HepG2 (cell line): Measurements from ENCODE around the gene ACD. TPM values are rescaled to one million over a fixed set of nuclear protein-coding genes. Genes with fewer than 3 reads are reported as not detected.
A peak's percentile ranks its signal among the peaks of the same experiment; 100 is the strongest.

ENCODE experiments used
- DPF2 ChIP-seq: sonication (generic); formaldehyde crosslinking; IDR thresholded peaks from 2 replicates; pipeline ENCODE4 v1.4.0; 2020; ENCODE audit warnings: mild to moderate bottlenecking, low read depth, missing genetic modification reagents, borderline replicate concordance
- ETV5 ChIP-seq: IDR thresholded peaks from 2 replicates; pipeline ENCODE4 v1.6.1; 2018; ENCODE audit warnings: missing biosample characterization, missing genetic modification reagents, inconsistent platforms, borderline replicate concordance
- GATAD2A ChIP-seq: IDR thresholded peaks from 2 replicates; pipeline ENCODE4 v1.6.1; 2016
- JARID2 ChIP-seq: sonication (generic); formaldehyde crosslinking; IDR thresholded peaks from 2 replicates; pipeline ENCODE4 v1.8.1; 2023; ENCODE audit warnings: missing genetic modification reagents, inconsistent platforms; ENCODE audit not compliant: insufficient replicate concordance
- PHF20 ChIP-seq: sonication (generic); formaldehyde crosslinking; IDR thresholded peaks from 2 replicates; pipeline ENCODE4 v1.5.0; 2020; ENCODE audit warnings: mild to moderate bottlenecking, missing genetic modification reagents
- PLRG1 ChIP-seq: fragments of 450-650 bp; conservative IDR thresholded peaks from 2 replicates; pipeline ENCODE4 v1.6.1; 2016
- SMYD3 ChIP-seq: sonication (generic); formaldehyde crosslinking; IDR thresholded peaks from 2 replicates; pipeline ENCODE4 v1.8.1; 2023; ENCODE audit warnings: mild to moderate bottlenecking, missing genetic modification reagents
- SRY ChIP-seq: sonication (generic); formaldehyde crosslinking; IDR thresholded peaks from 2 replicates; pipeline ENCODE4 v1.8.0; 2022; ENCODE audit warnings: mild to moderate bottlenecking, missing genetic modification reagents
- TEAD3 ChIP-seq: optimal IDR thresholded peaks from 2 replicates; pipeline ENCODE3; 2016; ENCODE audit warnings: borderline replicate concordance
- TMF1 ChIP-seq: sonication (generic); formaldehyde crosslinking; IDR thresholded peaks from 2 replicates; pipeline ENCODE4 v1.8.1; 2022; ENCODE audit warnings: low read depth, missing genetic modification reagents
- ZNF331 ChIP-seq: sonication (generic); formaldehyde crosslinking; IDR thresholded peaks from 2 replicates; pipeline ENCODE4 v1.4.0; 2020; ENCODE audit warnings: missing genetic modification reagents
- ZNF335 ChIP-seq: sonication (generic); formaldehyde crosslinking; IDR thresholded peaks from 2 replicates; pipeline ENCODE4 v1.4.0; 2020; ENCODE audit warnings: missing genetic modification reagents
- ZNF350 ChIP-seq: sonication (generic); formaldehyde crosslinking; IDR thresholded peaks from 2 replicates; pipeline ENCODE4 v1.4.0; 2020; ENCODE audit warnings: mild to moderate bottlenecking, low read depth, missing genetic modification reagents, borderline replicate concordance
- ZSCAN30 ChIP-seq: sonication (generic); formaldehyde crosslinking; IDR thresholded peaks from 2 replicates; pipeline ENCODE4 v1.5.0; 2020; ENCODE audit warnings: mild to moderate bottlenecking, missing genetic modification reagents
- polyA plus RNA-seq, 8 experiments: library from polyadenylated mRNA; depleted of rRNA in 3 of 8; stranded (reverse) in 7 of 8; unstranded in 1 of 8; fragments of >200 nt; fragmentation: Illumina TruSeq in 4 of 8; extraction: Trizol in 4 of 8; gene quantifications; 2 replicates each; pipeline versions ENCODE4 v1.2.1 to v1.2.3, GENCODE V29; 2011 to 2016; ENCODE audit warnings: low read depth in 4 of 8, missing spikeins in 1 of 8, mixed read lengths in 1 of 8; ENCODE audit not compliant: insufficient read depth in 1 of 8
- total RNA-seq, 5 experiments: library from RNA; depleted of rRNA; stranded (reverse); fragments of >200 nt; fragmentation: Illumina TruSeq; extraction: Trizol; gene quantifications; 2 replicates each; pipeline ENCODE4 v1.2.3, GENCODE V29; 2016; ENCODE audit warnings: low read depth in 1 of 5
- TF ChIP-seq, protein P1 (sequence below): sonication (generic); formaldehyde crosslinking; IDR thresholded peaks from 2 replicates; pipeline ENCODE4 v1.4.0; 2020; ENCODE audit warnings: missing genetic modification reagents
- TF ChIP-seq, protein P2 (sequence below): sonication (generic); formaldehyde crosslinking; IDR thresholded peaks from 2 replicates; pipeline ENCODE4 v1.4.0; 2020; ENCODE audit warnings: mild to moderate bottlenecking, missing genetic modification reagents
- TF ChIP-seq, protein P3 (sequence below): sonication (generic); formaldehyde crosslinking; IDR thresholded peaks from 2 replicates; pipeline ENCODE4 v1.4.0; 2020; ENCODE audit warnings: missing genetic modification reagents, borderline replicate concordance
- TF ChIP-seq, protein P4 (sequence below): fragments of 450-650 bp; IDR thresholded peaks from 2 replicates; pipeline ENCODE4 v1.6.1; 2016
- TF ChIP-seq, protein P5 (sequence below): sonication (generic); formaldehyde crosslinking; IDR thresholded peaks from 2 replicates; pipeline ENCODE4 v1.5.0; 2020; ENCODE audit warnings: mild to moderate bottlenecking, missing genetic modification reagents, moderate library complexity

ACD gene
- total and polyA plus RNA-seq, 2 of the 13 experiments (the other 11 are each of a cell fraction or from before 2014, with no cell fraction given) = 32.6 to 38.3 TPM

DNA sequence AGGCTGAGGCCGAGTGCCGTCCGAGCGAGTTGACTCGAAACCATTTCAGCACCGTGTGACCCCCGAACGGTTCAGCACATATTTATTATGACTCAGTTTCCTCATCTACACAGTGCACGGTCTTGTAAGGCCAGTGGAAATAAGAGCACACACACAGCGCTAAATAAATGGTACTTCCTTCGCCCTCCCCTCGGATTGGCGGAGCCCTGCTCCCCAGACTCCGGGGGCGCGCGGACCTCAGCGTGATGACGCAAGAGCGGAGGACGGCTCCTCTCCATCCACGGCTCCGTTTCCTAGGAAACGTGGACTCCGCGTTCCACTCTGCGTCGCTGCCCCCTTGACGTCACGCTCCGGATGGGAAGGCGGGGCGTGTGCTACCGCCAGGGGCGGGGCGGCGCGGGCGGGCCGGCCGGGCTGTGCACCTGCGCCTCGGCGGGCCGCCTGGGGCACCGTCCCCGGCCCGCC, 536 bp upstream of the ACD start, which contains the start of gene PARD6A (continued):
- TF ChIP-seq, protein P1, sequence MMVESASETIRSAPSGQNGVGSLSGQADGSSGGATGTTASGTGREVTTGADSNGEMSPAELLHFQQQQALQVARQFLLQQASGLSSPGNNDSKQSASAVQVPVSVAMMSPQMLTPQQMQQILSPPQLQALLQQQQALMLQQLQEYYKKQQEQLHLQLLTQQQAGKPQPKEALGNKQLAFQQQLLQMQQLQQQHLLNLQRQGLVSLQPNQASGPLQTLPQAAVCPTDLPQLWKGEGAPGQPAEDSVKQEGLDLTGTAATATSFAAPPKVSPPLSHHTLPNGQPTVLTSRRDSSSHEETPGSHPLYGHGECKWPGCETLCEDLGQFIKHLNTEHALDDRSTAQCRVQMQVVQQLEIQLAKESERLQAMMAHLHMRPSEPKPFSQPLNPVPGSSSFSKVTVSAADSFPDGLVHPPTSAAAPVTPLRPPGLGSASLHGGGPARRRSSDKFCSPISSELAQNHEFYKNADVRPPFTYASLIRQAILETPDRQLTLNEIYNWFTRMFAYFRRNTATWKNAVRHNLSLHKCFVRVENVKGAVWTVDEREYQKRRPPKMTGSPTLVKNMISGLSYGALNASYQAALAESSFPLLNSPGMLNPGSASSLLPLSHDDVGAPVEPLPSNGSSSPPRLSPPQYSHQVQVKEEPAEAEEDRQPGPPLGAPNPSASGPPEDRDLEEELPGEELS (CRISPR knock-in tag) = peak; percentile 38; the same call in 1 of the 2 replicates
- 0 out of 2 replicates have a peak, but pooled peaks have one; percentile 4 for TF ChIP-seq SRY (CRISPR knock-in tag)
- TF ChIP-seq ETV5 (CRISPR knock-in tag) = peak; percentile 59; the same call in 1 of the 2 replicates
- peak; percentile 58 for TF ChIP-seq JARID2 (CRISPR knock-in tag)
- peak; percentile 55; the same call in 1 of the 2 replicates for TF ChIP-seq GATAD2A (CRISPR knock-in tag)
- TF ChIP-seq ZNF331 = peak; percentile 70
- TF ChIP-seq ZNF335 (CRISPR knock-in tag) = 0 out of 2 replicates have a peak, but pooled peaks have one; percentile 37
- 0 out of 2 replicates have a peak, but pooled peaks have one; percentile 38 for TF ChIP-seq ZNF350
- no peak for TF ChIP-seq DPF2 (CRISPR knock-in tag)
- TF ChIP-seq, protein P2, sequence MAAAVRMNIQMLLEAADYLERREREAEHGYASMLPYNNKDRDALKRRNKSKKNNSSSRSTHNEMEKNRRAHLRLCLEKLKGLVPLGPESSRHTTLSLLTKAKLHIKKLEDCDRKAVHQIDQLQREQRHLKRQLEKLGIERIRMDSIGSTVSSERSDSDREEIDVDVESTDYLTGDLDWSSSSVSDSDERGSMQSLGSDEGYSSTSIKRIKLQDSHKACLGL (CRISPR knock-in tag) = peak; percentile 77; the same call in 1 of the 2 replicates
- peak; percentile 80 for TF ChIP-seq TEAD3
- TF ChIP-seq PLRG1 = no peak
- TF ChIP-seq, protein P3, sequence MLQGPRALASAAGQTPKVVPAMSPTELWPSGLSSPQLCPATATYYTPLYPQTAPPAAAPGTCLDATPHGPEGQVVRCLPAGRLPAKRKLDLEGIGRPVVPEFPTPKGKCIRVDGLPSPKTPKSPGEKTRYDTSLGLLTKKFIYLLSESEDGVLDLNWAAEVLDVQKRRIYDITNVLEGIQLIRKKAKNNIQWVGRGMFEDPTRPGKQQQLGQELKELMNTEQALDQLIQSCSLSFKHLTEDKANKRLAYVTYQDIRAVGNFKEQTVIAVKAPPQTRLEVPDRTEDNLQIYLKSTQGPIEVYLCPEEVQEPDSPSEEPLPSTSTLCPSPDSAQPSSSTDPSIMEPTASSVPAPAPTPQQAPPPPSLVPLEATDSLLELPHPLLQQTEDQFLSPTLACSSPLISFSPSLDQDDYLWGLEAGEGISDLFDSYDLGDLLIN (CRISPR knock-in tag) = peak; percentile 1; the same call in 1 of the 2 replicates
- 0 out of 2 replicates have a peak, but pooled peaks have one; percentile 10 for TF ChIP-seq TMF1 (CRISPR knock-in tag)
- TF ChIP-seq, protein P4, sequence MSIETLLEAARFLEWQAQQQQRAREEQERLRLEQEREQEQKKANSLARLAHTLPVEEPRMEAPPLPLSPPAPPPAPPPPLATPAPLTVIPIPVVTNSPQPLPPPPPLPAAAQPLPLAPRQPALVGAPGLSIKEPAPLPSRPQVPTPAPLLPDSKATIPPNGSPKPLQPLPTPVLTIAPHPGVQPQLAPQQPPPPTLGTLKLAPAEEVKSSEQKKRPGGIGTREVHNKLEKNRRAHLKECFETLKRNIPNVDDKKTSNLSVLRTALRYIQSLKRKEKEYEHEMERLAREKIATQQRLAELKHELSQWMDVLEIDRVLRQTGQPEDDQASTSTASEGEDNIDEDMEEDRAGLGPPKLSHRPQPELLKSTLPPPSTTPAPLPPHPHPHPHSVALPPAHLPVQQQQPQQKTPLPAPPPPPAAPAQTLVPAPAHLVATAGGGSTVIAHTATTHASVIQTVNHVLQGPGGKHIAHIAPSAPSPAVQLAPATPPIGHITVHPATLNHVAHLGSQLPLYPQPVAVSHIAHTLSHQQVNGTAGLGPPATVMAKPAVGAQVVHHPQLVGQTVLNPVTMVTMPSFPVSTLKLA = peak; percentile 56; the same call in 1 of the 2 replicates
- no peak for TF ChIP-seq ZSCAN30 (CRISPR knock-in tag)
- 0 out of 2 replicates have a peak, but pooled peaks have one; percentile 75 for TF ChIP-seq SMYD3 (CRISPR knock-in tag)
- no peak; the same call in none of the 2 replicates for TF ChIP-seq PHF20 (CRISPR knock-in tag)
- TF ChIP-seq, protein P5, sequence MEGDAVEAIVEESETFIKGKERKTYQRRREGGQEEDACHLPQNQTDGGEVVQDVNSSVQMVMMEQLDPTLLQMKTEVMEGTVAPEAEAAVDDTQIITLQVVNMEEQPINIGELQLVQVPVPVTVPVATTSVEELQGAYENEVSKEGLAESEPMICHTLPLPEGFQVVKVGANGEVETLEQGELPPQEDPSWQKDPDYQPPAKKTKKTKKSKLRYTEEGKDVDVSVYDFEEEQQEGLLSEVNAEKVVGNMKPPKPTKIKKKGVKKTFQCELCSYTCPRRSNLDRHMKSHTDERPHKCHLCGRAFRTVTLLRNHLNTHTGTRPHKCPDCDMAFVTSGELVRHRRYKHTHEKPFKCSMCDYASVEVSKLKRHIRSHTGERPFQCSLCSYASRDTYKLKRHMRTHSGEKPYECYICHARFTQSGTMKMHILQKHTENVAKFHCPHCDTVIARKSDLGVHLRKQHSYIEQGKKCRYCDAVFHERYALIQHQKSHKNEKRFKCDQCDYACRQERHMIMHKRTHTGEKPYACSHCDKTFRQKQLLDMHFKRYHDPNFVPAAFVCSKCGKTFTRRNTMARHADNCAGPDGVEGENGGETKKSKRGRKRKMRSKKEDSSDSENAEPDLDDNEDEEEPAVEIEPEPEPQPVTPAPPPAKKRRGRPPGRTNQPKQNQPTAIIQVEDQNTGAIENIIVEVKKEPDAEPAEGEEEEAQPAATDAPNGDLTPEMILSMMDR (CRISPR knock-in tag) = peak; percentile 32; the same call in 1 of the 2 replicates
